ENCODE data around the gene ADAMTSL3.

DNA sequence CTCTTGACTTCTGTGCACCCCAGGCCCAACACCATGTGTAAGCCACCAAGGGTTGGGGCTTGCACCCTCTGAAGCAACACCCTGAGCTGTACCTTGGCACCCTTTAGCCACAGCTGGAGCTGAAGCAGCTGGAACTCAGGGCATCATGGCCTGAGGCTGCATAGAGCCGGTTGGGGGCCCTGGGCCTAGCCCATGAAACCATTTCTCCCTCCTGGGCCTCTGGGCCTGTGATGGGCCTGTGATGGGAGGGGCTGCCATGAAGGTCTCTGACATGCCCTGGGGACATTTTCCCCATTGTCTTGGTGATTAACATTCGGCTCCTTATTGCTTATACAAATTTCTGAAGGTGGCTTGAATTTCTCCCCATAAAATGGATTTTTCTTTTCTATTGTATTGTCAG lies 22.4 kb upstream of the ADAMTSL3 start:
- TF ChIP-seq POLR2A (IDR thresholded peaks at IDR 0.05) (no peak), POLR2AphosphoS5 (IDR thresholded peaks at IDR 0.05) (no peak)
- TF ChIP-seq, protein P1, sequence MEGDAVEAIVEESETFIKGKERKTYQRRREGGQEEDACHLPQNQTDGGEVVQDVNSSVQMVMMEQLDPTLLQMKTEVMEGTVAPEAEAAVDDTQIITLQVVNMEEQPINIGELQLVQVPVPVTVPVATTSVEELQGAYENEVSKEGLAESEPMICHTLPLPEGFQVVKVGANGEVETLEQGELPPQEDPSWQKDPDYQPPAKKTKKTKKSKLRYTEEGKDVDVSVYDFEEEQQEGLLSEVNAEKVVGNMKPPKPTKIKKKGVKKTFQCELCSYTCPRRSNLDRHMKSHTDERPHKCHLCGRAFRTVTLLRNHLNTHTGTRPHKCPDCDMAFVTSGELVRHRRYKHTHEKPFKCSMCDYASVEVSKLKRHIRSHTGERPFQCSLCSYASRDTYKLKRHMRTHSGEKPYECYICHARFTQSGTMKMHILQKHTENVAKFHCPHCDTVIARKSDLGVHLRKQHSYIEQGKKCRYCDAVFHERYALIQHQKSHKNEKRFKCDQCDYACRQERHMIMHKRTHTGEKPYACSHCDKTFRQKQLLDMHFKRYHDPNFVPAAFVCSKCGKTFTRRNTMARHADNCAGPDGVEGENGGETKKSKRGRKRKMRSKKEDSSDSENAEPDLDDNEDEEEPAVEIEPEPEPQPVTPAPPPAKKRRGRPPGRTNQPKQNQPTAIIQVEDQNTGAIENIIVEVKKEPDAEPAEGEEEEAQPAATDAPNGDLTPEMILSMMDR (IDR thresholded peaks at IDR 0.05): no peak

All from suprapubic skin (tissue), 4 donors.